GM12874 (cell line): ENCODE data around the gene SCPEP1.

ENCODE experiments used
- TF ChIP-seq, protein P1 (sequence below): IDR thresholded peaks from 2 replicates; pipeline ENCODE4 v1.5.1; 2011; ENCODE audit warnings: low read depth, mild to moderate bottlenecking, control low read depth, low read length, moderate library complexity; ENCODE audit not compliant: insufficient read depth

Gene SCPEP1

GRCh38 chr17:57050306-57050705, 72.4 kb downstream of the SCPEP1 start:
- TF ChIP-seq, protein P1, sequence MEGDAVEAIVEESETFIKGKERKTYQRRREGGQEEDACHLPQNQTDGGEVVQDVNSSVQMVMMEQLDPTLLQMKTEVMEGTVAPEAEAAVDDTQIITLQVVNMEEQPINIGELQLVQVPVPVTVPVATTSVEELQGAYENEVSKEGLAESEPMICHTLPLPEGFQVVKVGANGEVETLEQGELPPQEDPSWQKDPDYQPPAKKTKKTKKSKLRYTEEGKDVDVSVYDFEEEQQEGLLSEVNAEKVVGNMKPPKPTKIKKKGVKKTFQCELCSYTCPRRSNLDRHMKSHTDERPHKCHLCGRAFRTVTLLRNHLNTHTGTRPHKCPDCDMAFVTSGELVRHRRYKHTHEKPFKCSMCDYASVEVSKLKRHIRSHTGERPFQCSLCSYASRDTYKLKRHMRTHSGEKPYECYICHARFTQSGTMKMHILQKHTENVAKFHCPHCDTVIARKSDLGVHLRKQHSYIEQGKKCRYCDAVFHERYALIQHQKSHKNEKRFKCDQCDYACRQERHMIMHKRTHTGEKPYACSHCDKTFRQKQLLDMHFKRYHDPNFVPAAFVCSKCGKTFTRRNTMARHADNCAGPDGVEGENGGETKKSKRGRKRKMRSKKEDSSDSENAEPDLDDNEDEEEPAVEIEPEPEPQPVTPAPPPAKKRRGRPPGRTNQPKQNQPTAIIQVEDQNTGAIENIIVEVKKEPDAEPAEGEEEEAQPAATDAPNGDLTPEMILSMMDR, result 0 out of 2 replicates have a peak, but pooled peaks have one; percentile 2

DNA sequence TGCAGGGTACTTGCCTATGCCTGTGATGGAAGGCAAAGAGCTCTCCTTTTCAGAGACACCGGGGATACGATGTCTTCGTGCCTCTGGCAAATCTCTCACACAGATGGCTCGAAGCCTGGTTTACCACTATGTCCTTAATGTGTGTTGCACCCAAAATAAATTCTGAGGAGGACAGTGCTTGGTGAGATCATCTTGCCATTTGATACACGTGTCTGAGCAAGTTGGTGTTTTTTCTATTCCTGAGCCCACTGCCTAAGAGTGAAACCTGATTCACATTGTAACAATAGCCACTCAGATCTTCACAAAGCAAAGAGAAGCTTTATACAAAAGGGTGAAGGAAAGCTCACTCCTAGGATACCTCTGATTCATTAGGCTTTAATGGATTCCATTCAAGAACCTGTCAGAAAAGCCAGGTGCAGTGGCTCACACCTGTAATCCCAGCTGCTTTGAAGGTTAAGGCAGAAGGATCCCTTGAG, 74.0 kb downstream of the SCPEP1 start:
- TF ChIP-seq, protein P1, result no peak
